Testis (tissue), 5 donors: ENCODE measurements around the gene SPTBN4. TPM values are rescaled to one million over a fixed set of nuclear protein-coding genes. Genes with fewer than 3 reads are reported as not detected.

Experiments used
- DNase-seq: peaks from one replicate; pipeline ENCODE4 v3.0.0-alpha.2; 2019
- H3K27ac ChIP-seq, 2 donors: fragments of 200-600 bp; sonication (generic); one replicate each; pipeline ENCODE4 v1.5.1; 2019
- H3K27me3 ChIP-seq: fragments of 200-600 bp; sonication (generic); one replicate; pipeline ENCODE4 v1.5.1; 2019
- H3K36me3 ChIP-seq: fragments of 200-600 bp; sonication (generic); one replicate; pipeline ENCODE4 v1.5.1; 2017; ENCODE audit warnings: low read depth; ENCODE audit errors: missing control alignments
- H3K4me1 ChIP-seq: fragments of 200-600 bp; sonication (generic); one replicate; pipeline ENCODE4 v1.5.1; 2019
- H3K4me3 ChIP-seq, 2 donors: fragments of 200-600 bp; sonication (generic); one replicate each; pipeline ENCODE4 v1.5.1; 2017 to 2019
- H3K9me3 ChIP-seq: fragments of 200-600 bp; sonication (generic); one replicate; pipeline ENCODE4 v1.5.1; 2017
- CTCF ChIP-seq, 3 experiments: fragments of 450-650 bp in 2 of 3; fragments of 200-600 bp in 1 of 3; sonication (generic) in 1 of 3; IDR thresholded peaks; one replicate each; pipeline ENCODE4 v1.5.1; 2016 to 2019; ENCODE audit warnings: antibody characterized with exemption in 3 of 3, mild to moderate bottlenecking in 2 of 3, moderate library complexity in 1 of 3
- POLR2A ChIP-seq: fragments of 450-650 bp; IDR thresholded peaks from one replicate; pipeline ENCODE4 v1.6.1; 2017; ENCODE audit warnings: antibody characterized with exemption, mild to moderate bottlenecking, moderate library complexity
- WGBS, 2 donors: methylation state at CpG; one replicate each; pipeline ENCODE4 v1.1.5; 2018; 5-methylcytosine and 5-hydroxymethylcytosine counted together
- intact Hi-C: fragments of 100-400 bp; cut with DNase I; formaldehyde crosslinking; loops from one replicate; pipeline ENCODE4 v1.15.1; 2023; ENCODE audit warnings: low total_unique reads
- long read RNA-seq, 2 donors: transcript quantifications; one replicate each; lab custom pipeline, GENCODE V29; 2026
- polyA plus RNA-seq: library from polyadenylated mRNA; stranded (reverse); fragments of 350-450 nt; fragmentation: Illumina TruSeq; extraction: RNeasy Lipid Tissue Mini Kit (QIAGEN cat#74804); gene quantifications from one replicate; pipeline ENCODE4 v1.2.3, GENCODE V29; 2014; ENCODE audit warnings: low read depth, low replicate concordance; ENCODE audit not compliant: insufficient read depth
- total RNA-seq, 2 donors: library from RNA; depleted of rRNA; stranded (reverse); fragments of >200 nt; gene quantifications; one replicate each; pipeline ENCODE4 v1.2.3, GENCODE V29; 2016

Gene SPTBN4
- total RNA-seq (10 to 100 TPM; 18.3 to 27.9 TPM), polyA plus RNA-seq (7.2 TPM)
- long read RNA-seq, donor 1: 0 reads
- long read RNA-seq, donor 2: 0 reads

- DNase-seq: no peak
- WGBS, 2 donors: 5 to 16% methylated on average over 6 to 40 of the region's 87 CpGs
- H3K9me3 ChIP-seq: no peaks in the 10 kb centered on the region
- no peaks in the 10 kb centered on the region for H3K27me3 ChIP-seq
- intact Hi-C loops: no loop called here
- peak within 1 kb of the TSS; percentile 57 to 80 for H3K4me3 ChIP-seq
- no peaks in the 10 kb centered on the region for H3K36me3 ChIP-seq
- TF ChIP-seq CTCF (IDR thresholded peaks at IDR 0.05) (no peak), POLR2A (no peak)
- peak within 1 kb of the TSS in 1 of 2 donors; percentile 9 for H3K27ac ChIP-seq
- H3K4me1 ChIP-seq: peaks cover 26% of the 10 kb centered on the region
These were observed at the start of gene SPTBN4 for GRCh38 chr19:40466985-40467734. Gene SPTBN4, plus strand, starts transcription at chr19:40467001. Its CDS starts 5,621 bp downstream, at chr19:40472622.

- no peak for DNase-seq
- no peak overlapping the region for H3K4me3 ChIP-seq
- peaks cover 15% of the 10 kb centered on the region for H3K4me1 ChIP-seq
- intact Hi-C loops: no loop called here
- no peaks in the 10 kb centered on the region for H3K9me3 ChIP-seq
- H3K27ac ChIP-seq: peak overlapping the region; percentile 71 to 91
- TF ChIP-seq CTCF (IDR thresholded peaks at IDR 0.05) (no peak), POLR2A (no peak)
- no peaks in the 10 kb centered on the region for H3K27me3 ChIP-seq
- no peaks in the 10 kb centered on the region for H3K36me3 ChIP-seq
- 73 to 74% methylated on average over 4 of the region's 4 CpGs for WGBS, 2 donors
These were observed 49.2 kb upstream of the SPTBN4 start for GRCh38 chr19:40417643-40417981.

GRCh38 chr19:40418040-40418439 lies 48.8 kb upstream of the SPTBN4 start:
- H3K27ac ChIP-seq: peak overlapping the region in 1 of 2 donors; percentile 71
- no peak for DNase-seq
- H3K27me3 ChIP-seq: no peaks in the 10 kb centered on the region
- TF ChIP-seq CTCF (IDR thresholded peaks at IDR 0.05) (no peak), POLR2A (no peak)
- no peak overlapping the region for H3K4me3 ChIP-seq
- intact Hi-C loops: no loop called here
- H3K4me1 ChIP-seq: peaks cover 15% of the 10 kb centered on the region
- H3K9me3 ChIP-seq: no peaks in the 10 kb centered on the region
- no peaks in the 10 kb centered on the region for H3K36me3 ChIP-seq
- 90 to 95% methylated on average over 3 of the region's 3 CpGs for WGBS, 2 donors

GRCh38 chr19:40419066-40419612 lies 47.7 kb upstream of the SPTBN4 start:
- Histone ChIP-seq H3K27me3 (no peaks in the 10 kb centered on the region), H3K4me1 (peaks cover 19% of the 10 kb centered on the region), H3K27ac (no peak overlapping the region), H3K4me3 (no peak overlapping the region), H3K9me3 (no peaks in the 10 kb centered on the region), H3K36me3 (no peaks in the 10 kb centered on the region)
- WGBS, 2 donors: 78 to 88% methylated on average over 5 of the region's 5 CpGs
- intact Hi-C loops: no loop called here
- TF ChIP-seq POLR2A: no peak
- no peak for TF ChIP-seq CTCF (IDR thresholded peaks at IDR 0.05)
- DNase-seq: no peak
